Measurements from ENCODE around the gene TPCN1.

The TPCN1 gene

DNA sequence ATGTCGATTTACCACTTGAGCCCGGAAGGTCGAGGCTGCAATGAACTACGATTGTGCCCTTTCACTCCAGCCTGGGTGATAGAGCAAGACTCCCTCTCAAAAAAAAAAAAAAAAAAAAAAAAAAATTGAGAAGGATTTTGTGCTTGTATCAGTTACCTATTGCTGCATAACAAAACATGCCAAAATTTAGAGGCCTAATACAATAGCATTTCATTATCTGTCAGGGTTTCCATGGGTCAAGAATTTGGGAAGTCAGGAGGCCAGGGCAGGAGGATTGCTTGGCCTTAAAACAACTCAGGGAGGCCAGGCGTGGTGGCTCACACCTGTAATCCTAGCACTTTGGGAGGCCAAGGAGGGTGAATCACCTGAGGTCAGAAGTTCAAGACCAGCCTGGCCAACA lies 118.3 kb downstream of the TPCN1 start:
- no peak for DNase-seq (ENCODE audit: low spot score)

- no peak for DNase-seq (ENCODE audit: low spot score)
Measured at GRCh38 chr12:113340061-113340460, 118.8 kb downstream of the TPCN1 start.

- no peak for DNase-seq (ENCODE audit: low spot score)
Measured at GRCh38 chr12:113341535-113341934, 120.3 kb downstream of the TPCN1 start.

DNA sequence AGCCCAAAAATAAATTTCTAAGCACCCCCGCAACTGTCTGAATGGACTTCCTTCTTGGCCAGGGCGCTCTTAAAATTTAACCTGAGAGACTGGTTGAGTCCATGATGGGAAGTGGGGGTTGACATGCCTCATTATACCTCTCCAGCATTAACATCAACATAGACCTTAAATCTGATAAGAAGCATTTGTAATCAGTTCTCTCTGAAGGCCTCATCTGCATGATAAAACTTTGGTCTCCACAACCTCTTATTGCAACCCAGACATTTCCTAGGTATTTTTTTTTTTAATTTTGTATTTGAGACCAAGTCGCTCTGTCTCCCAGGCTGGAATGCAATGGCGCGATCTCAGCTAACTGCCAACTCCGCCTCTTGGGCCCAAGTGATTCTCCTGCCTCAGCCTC lies 124.1 kb downstream of the TPCN1 start:
- no peak for DNase-seq (ENCODE audit: low spot score)

DNA sequence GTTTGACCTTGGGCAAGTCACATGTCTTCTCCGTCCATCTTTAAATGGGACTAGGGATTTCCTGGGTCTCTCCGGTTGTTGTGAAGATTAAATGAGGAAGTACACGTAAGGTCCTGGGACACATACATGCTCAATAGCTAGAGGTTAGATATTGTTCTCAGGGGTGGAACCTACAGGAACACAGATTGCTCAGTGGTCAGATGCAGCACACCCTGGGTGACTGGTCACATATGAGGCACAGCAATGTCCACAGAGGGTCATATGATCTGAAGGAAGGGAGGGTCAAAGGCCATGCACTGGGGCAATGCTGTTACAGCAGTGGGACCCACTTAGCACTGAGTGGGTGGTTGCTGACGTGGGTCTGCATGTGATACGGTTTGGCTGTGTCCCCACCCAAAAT lies 125.1 kb downstream of the TPCN1 start:
- no peak for DNase-seq (ENCODE audit: low spot score)

DNA sequence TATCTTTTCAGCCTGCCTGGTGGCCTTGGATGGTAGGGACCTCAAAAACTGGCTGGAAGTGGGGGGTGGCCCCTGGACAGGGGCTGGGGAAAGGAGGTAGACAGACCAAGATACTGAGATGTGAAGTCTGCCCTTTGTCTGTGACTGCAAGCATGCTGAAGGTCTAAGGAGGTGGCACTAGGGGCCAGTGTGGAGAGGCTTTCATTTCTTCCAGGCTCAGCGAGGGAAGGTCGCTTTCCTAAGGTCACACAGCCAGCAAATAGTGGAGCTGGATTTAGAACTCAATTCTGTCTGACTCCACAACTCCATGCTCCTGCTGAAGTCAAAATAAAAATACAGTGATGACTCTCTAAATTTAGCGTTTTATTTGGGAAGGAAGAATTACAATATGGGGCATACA lies 125.8 kb downstream of the TPCN1 start:
- no peak for DNase-seq (ENCODE audit: low spot score)

DNA sequence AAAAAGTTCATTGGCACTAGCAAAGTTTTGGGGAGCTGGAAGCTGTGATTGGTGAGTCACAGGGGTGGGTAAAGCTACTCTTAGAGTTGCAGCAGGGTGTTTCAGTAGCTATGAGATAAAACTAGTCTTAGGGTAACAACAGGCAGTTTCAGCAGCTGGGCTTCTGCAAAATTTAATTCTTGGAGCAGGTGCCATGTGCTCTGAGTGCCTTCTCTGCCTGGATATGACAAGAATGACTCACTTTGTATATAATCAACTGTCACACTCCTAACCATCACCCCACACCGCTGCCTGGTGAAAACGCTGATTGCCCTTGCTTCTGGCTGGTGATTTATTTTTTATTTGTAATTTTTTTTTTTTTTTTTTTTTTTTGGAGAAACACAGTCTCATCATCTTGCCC lies 126.6 kb downstream of the TPCN1 start:
- DNase-seq (ENCODE audit: low spot score) = no peak
